Neural cell (in vitro differentiated cells): ENCODE measurements around the gene GSTM2. TPM values are rescaled to one million over a fixed set of nuclear protein-coding genes. Genes with fewer than 3 reads are reported as not detected.

Experiments used
- H2AFZ ChIP-seq: fragments of 200-600, 300-800 bp; sonication (generic), shearing (Covaris generic); 2 replicates; pipeline ENCODE4 v1.6.0; 2014; ENCODE audit warnings: low read depth, mild to moderate bottlenecking, antibody characterized with exemption, low read length, moderate library complexity
- H3F3A ChIP-seq: fragments of 200-600 bp; shearing (Covaris generic); 2 replicates; pipeline ENCODE4 v1.6.1; 2016; ENCODE audit warnings: mild to moderate bottlenecking, moderate library complexity, mixed read lengths, antibody characterized with exemption, low read length; ENCODE audit not compliant: insufficient read depth, poor library complexity, severe bottlenecking
- H3K27ac ChIP-seq: fragments of 200-600, 300-800 bp; sonication (generic), shearing (Covaris generic); 2 replicates; pipeline ENCODE4 v1.5.1; 2014; ENCODE audit warnings: mild to moderate bottlenecking, low read length, moderate library complexity
- H3K27me3 ChIP-seq: fragments of 300-800, 200-600 bp; sonication (generic), shearing (Covaris generic); 2 replicates; pipeline ENCODE4 v1.6.0; 2014; ENCODE audit warnings: mild to moderate bottlenecking, low read depth, low read length, moderate library complexity; ENCODE audit not compliant: insufficient read depth
- H3K36me3 ChIP-seq: fragments of 300-800, 200-600 bp; sonication (generic), shearing (Covaris generic); 2 replicates; pipeline ENCODE4 v1.5.1; 2014; ENCODE audit warnings: mild to moderate bottlenecking, antibody characterized with exemption, low read length, moderate library complexity; ENCODE audit not compliant: insufficient read depth
- H3K4me2 ChIP-seq: fragments of 300-800, 200-600 bp; sonication (generic), shearing (Covaris generic); 2 replicates; pipeline ENCODE4 v1.6.0; 2014; ENCODE audit warnings: mild to moderate bottlenecking, low read length
- H3K4me3 ChIP-seq: fragments of 300-800, 200-600 bp; sonication (generic), shearing (Covaris generic); 2 replicates; pipeline ENCODE4 v1.5.1; 2014; ENCODE audit warnings: mild to moderate bottlenecking, low read length, moderate library complexity
- H3K79me2 ChIP-seq: fragments of 200-600 bp; shearing (Covaris generic); replicated peaks from 2 replicates; pipeline ENCODE4 v1.6.0; 2014; ENCODE audit warnings: mild to moderate bottlenecking, low read length, moderate library complexity; ENCODE audit not compliant: insufficient read depth
- H3K9ac ChIP-seq: fragments of 300-800, 200-600 bp; sonication (generic), shearing (Covaris generic); 2 replicates; pipeline ENCODE4 v1.6.1; 2016; ENCODE audit warnings: mild to moderate bottlenecking, low read length, mixed read lengths
- H3K9me2 ChIP-seq: fragments of 200-600 bp; shearing (Covaris generic); 2 replicates; pipeline ENCODE4 v1.6.1; 2016; ENCODE audit warnings: mild to moderate bottlenecking, low read length, mixed read lengths; ENCODE audit not compliant: insufficient read depth
- H3K9me3 ChIP-seq: fragments of 200-600, 300-800 bp; sonication (generic), shearing (Covaris generic); 2 replicates; pipeline ENCODE4 v1.6.1; 2016; ENCODE audit warnings: mild to moderate bottlenecking, mixed run types, low read length, moderate library complexity, mixed read lengths
- H4K20me1 ChIP-seq: fragments of 200-600 bp; shearing (Covaris generic); 2 replicates; pipeline ENCODE4 v1.6.1; 2016; ENCODE audit warnings: mild to moderate bottlenecking, mixed run types; ENCODE audit not compliant: insufficient read depth
- CTCF ChIP-seq: fragments of 450-650 bp; IDR thresholded peaks from 2 replicates; pipeline ENCODE4 v1.5.1; 2014; ENCODE audit warnings: antibody characterized with exemption, mild to moderate bottlenecking, moderate library complexity; ENCODE audit not compliant: poor library complexity, severe bottlenecking
- EP300 ChIP-seq: fragments of 450-650 bp; conservative IDR thresholded peaks from 2 replicates; pipeline ENCODE4 v1.6.1; 2014; ENCODE audit warnings: antibody characterized with exemption, mild to moderate bottlenecking, moderate library complexity; ENCODE audit not compliant: poor library complexity, severe bottlenecking
- EZH2 ChIP-seq: fragments of 200-600, 300-800 bp; shearing (Covaris generic), sonication (generic); IDR thresholded peaks from 2 replicates; pipeline ENCODE4 v1.6.1; 2014; ENCODE audit warnings: antibody characterized with exemption, low read length, borderline replicate concordance, mild to moderate bottlenecking; ENCODE audit not compliant: insufficient read depth, poor library complexity, severe bottlenecking
- MXI1 ChIP-seq: fragments of 450-650 bp; conservative IDR thresholded peaks from 2 replicates; pipeline ENCODE4 v1.6.1; 2014; ENCODE audit warnings: antibody characterized with exemption, mild to moderate bottlenecking; ENCODE audit not compliant: poor library complexity, severe bottlenecking
- POLR2AphosphoS5 ChIP-seq: IDR thresholded peaks from 2 replicates; pipeline ENCODE4 v1.6.1; 2012
- RAD21 ChIP-seq: fragments of 450-650 bp; conservative IDR thresholded peaks from 2 replicates; pipeline ENCODE4 v1.6.1; 2014; ENCODE audit warnings: antibody characterized with exemption, mild to moderate bottlenecking, moderate library complexity
- REST ChIP-seq: IDR thresholded peaks from 2 replicates; pipeline ENCODE4 v1.6.1; 2012; ENCODE audit warnings: borderline replicate concordance
- SMC3 ChIP-seq: fragments of 450-650 bp; conservative IDR thresholded peaks from 2 replicates; pipeline ENCODE4 v1.6.1; 2014; ENCODE audit warnings: antibody characterized with exemption, mild to moderate bottlenecking, moderate library complexity; ENCODE audit not compliant: poor library complexity
- TAF1 ChIP-seq: IDR thresholded peaks from 2 replicates; pipeline ENCODE4 v1.6.1; 2012; ENCODE audit warnings: low read depth
- polyA plus RNA-seq: library from polyadenylated mRNA; depleted of rRNA; stranded (reverse); fragments of >200 nt; gene quantifications from 2 replicates; pipeline ENCODE4 v1.2.3, GENCODE V29; 2014

GSTM2 gene
- polyA plus RNA-seq, 1 donor from 2014 or later: 6.8 TPM

DNA sequence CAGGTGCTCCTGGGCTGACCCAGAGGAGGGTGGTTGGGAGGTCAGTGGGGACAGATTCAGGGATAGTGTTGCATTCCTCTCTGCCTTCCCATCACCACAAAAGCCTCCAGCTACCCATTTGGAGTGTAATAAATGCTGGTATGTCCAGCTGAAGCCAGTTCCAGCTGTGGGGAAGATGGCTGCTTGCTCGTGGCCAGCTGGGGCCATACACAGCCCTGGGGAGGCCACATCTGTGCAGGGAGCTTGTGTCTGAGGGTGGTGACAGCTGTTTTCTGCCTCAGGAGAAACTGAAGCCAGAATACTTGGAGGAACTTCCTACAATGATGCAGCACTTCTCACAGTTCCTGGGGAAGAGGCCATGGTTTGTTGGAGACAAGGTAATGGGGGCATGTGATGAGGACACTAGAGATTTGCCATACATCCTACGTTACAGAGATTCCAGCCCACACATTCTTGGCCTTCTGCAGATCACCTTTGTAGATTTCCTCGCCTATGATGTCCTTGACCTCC is 9.3 kb upstream of the GSTM2 start:
- Histone ChIP-seq H3K4me2 (no peak overlapping the region), H3K27me3 (no peaks in the 10 kb centered on the region), H3K27ac (no peak overlapping the region), H3K36me3 (no peaks in the 10 kb centered on the region), H2AFZ (no peak overlapping the region), H4K20me1 (no peaks in the 10 kb centered on the region), H3F3A (no peaks in the 10 kb centered on the region), H3K79me2 (no peaks in the 10 kb centered on the region), H3K4me3 (no peak overlapping the region), H3K9ac (no peak overlapping the region), H3K9me2 (no peaks in the 10 kb centered on the region), H3K9me3 (no peaks in the 10 kb centered on the region)
- TF ChIP-seq EZH2 (no peak), POLR2AphosphoS5 (no peak), CTCF (no peak), REST (no peak), MXI1 (no peak), RAD21 (no peak), TAF1 (no peak), EP300 (no peak), SMC3 (no peak)

GRCh38 chr1:109659145-109659544 is 8.7 kb upstream of the GSTM2 start:
- Histone ChIP-seq H3K79me2 (no peaks in the 10 kb centered on the region), H4K20me1 (no peaks in the 10 kb centered on the region), H3K9me2 (no peaks in the 10 kb centered on the region), H3K36me3 (no peaks in the 10 kb centered on the region), H3K27me3 (no peaks in the 10 kb centered on the region), H3K9me3 (no peaks in the 10 kb centered on the region), H3F3A (no peaks in the 10 kb centered on the region), H3K27ac (no peak overlapping the region), H3K4me3 (no peak overlapping the region), H2AFZ (no peak overlapping the region), H3K4me2 (no peak overlapping the region), H3K9ac (no peak overlapping the region)
- TF ChIP-seq SMC3: no peak
- TF ChIP-seq MXI1: no peak
